ENCODE results near the gene POLA2. TPM values are rescaled to one million over a fixed set of nuclear protein-coding genes. Genes with fewer than 3 reads are reported as not detected.

The POLA2 gene
- total RNA-seq, 1 donor from 2014 or later = 30.2 TPM

DNA sequence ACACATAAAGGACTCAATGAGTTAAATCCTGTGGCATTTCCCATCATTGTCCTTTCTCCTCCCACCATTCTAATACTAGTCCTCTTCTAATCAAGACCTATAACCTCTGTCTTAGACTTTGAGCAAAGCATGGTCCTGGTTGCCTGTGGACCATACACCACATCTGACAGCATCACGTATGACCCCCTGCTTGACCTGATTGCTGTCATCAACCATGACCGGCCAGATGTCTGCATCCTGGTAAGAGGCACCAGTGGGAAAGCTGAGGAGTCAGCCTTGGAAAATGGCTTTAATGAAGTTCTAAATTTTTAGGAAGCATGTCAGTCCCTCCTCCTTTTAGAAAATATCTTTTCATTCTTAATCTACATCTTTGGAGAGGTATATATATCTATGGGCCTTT, 25.8 kb downstream of the POLA2 start:
- no peak overlapping the region for H3K4me3 ChIP-seq (ENCODE audit: low read depth, low read length)
- no peak for DNase-seq (ENCODE audit: low read depth)
- TF ChIP-seq CTCF (conservative IDR thresholded peaks at IDR 0.05; ENCODE audit: low read depth, low read length) = no peak

GRCh38 chr11:65288706-65289536, 27.2 kb downstream of the POLA2 start:
- no peak for TF ChIP-seq CTCF (conservative IDR thresholded peaks at IDR 0.05; ENCODE audit: low read depth, low read length)
- no peak overlapping the region for H3K4me3 ChIP-seq (ENCODE audit: low read depth, low read length)
- DNase-seq (ENCODE audit: low read depth) = no peak

GRCh38 chr11:65290448-65291165, 28.8 kb downstream of the POLA2 start:
- no peak for TF ChIP-seq CTCF (conservative IDR thresholded peaks at IDR 0.05; ENCODE audit: low read depth, low read length)
- no peak for DNase-seq (ENCODE audit: low read depth)
- no peak overlapping the region for H3K4me3 ChIP-seq (ENCODE audit: low read depth, low read length)

DNA sequence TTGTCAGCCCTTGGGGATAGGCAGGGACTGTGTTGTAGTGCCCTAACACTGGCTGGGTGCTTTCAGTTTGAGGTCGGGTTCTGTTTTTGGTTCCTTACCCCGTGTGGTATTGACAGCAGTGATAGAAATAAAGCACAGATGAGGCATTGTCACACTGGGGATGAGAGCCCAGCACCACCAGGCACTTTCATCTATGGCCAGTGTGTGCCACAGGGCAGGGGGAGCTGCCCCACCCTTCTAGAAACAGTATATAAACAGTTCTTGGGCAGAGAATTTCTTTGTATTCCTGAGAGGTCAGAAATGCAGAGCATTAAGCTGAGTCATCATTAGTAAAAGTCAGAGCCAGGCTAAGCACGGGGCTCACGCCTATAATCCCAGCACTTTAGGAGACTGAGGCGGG, 29.9 kb downstream of the POLA2 start:
- no peak for DNase-seq (ENCODE audit: low read depth)
- no peak for TF ChIP-seq CTCF (conservative IDR thresholded peaks at IDR 0.05; ENCODE audit: low read depth, low read length)
- H3K4me3 ChIP-seq (ENCODE audit: low read depth, low read length) = no peak overlapping the region

- H3K4me3 ChIP-seq (ENCODE audit: low read depth, low read length) = no peak overlapping the region
- DNase-seq (ENCODE audit: low read depth) = no peak
- TF ChIP-seq CTCF (conservative IDR thresholded peaks at IDR 0.05; ENCODE audit: low read depth, low read length) = no peak
These were observed 31.1 kb downstream of the POLA2 start for GRCh38 chr11:65292890-65293289.

DNA sequence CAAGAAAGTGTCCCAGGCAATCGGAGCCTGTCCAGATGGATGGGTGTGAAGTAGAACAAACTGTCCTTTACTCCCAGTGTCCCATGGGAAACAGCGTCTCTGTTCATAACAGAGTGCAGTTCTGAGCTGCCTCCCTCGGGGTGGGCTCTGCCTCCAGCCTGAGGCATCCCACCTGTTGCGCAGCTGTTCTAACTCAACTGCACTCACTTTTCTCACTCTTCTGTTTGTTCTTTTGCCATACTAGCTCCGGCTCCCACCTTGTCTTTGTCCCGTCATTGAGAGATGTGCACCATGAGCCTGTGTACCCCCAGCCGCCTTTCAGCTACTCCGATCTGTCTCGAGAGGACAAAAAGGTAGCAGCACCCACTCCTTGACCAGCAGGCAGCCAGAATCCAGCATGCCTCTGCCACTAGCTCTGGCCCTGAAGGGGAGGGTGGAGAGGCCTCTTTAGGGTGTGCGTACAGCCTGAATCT, 32.2 kb downstream of the POLA2 start:
- no peak for DNase-seq (ENCODE audit: low read depth)
- no peak for TF ChIP-seq CTCF (conservative IDR thresholded peaks at IDR 0.05; ENCODE audit: low read depth, low read length)
- no peak overlapping the region for H3K4me3 ChIP-seq (ENCODE audit: low read depth, low read length)

Measured in epithelial cell of proximal tubule (primary cell).